Measurements from ENCODE around the gene KRTAP5-11. TPM values are rescaled to one million over a fixed set of nuclear protein-coding genes. Genes with fewer than 3 reads are reported as not detected.
A peak's percentile ranks its signal among the peaks of the same experiment; 100 is the strongest.

KRTAP5-11 gene
- total RNA-seq, 1 experiment from 2014 or later: not detected

GRCh38 chr11:71545405-71545966 lies 37.2 kb downstream of the KRTAP5-11 start:
- H3K9me3 Mint-ChIP-seq (ENCODE audit: unreplicated experiment): peaks cover 17% of the 10 kb centered on the region
- intact Hi-C loops (cut with micrococcal nuclease): no loop called here
- POLR2A ChIA-PET: interaction anchor here (0.6 kb wide), 1 partner anchor 425 kb away, joined by 3 read pairs; no protein-coding TSS in a partner anchor
- no TSS peak for BruUV-seq (replicated peaks)
- CTCF ChIA-PET: interaction anchor here (0.6 to 0.7 kb wide), 2 partner anchors 34 to 187 kb away, joined by 3 read pairs; no protein-coding TSS in a partner anchor
- no peak for TF ChIP-seq CTCF (IDR thresholded peaks at IDR 0.05; ENCODE audit: unreplicated experiment)
- H3K27ac Mint-ChIP-seq (ENCODE audit: low read depth, unreplicated experiment): no peak overlapping the region
- H3K36me3 Mint-ChIP-seq (ENCODE audit: insufficient read depth, unreplicated experiment): no peaks in the 10 kb centered on the region
- no peak overlapping the region for H3K4me3 Mint-ChIP-seq (ENCODE audit: unreplicated experiment)
- no peaks in the 10 kb centered on the region for H3K4me1 Mint-ChIP-seq (ENCODE audit: insufficient read depth, unreplicated experiment)
- no peaks in the 10 kb centered on the region for H3K27me3 Mint-ChIP-seq (ENCODE audit: insufficient read depth, unreplicated experiment)
- DNase-seq (ENCODE audit: unreplicated experiment): no peak

GRCh38 chr11:71544525-71545214 lies 38.0 kb downstream of the KRTAP5-11 start:
- H3K9me3 Mint-ChIP-seq (ENCODE audit: unreplicated experiment): peaks cover 19% of the 10 kb centered on the region
- no peak for TF ChIP-seq CTCF (IDR thresholded peaks at IDR 0.05; ENCODE audit: unreplicated experiment)
- intact Hi-C loops (cut with micrococcal nuclease): no loop called here
- no peaks in the 10 kb centered on the region for H3K4me1 Mint-ChIP-seq (ENCODE audit: insufficient read depth, unreplicated experiment)
- CTCF ChIA-PET: interaction anchor here (0.6 to 0.7 kb wide), 3 partner anchors 35 to 186 kb away, joined by 3 to 4 read pairs (median 3); no protein-coding TSS in a partner anchor
- no peak overlapping the region for H3K27ac Mint-ChIP-seq (ENCODE audit: low read depth, unreplicated experiment)
- no peak overlapping the region for H3K4me3 Mint-ChIP-seq (ENCODE audit: unreplicated experiment)
- POLR2A ChIA-PET: no interaction called here
- H3K27me3 Mint-ChIP-seq (ENCODE audit: insufficient read depth, unreplicated experiment): no peaks in the 10 kb centered on the region
- DNase-seq (ENCODE audit: unreplicated experiment): no peak
- no peaks in the 10 kb centered on the region for H3K36me3 Mint-ChIP-seq (ENCODE audit: insufficient read depth, unreplicated experiment)
- no TSS peak for BruUV-seq (replicated peaks)

GRCh38 chr11:71543866-71544265 lies 38.8 kb downstream of the KRTAP5-11 start:
- peaks cover 19% of the 10 kb centered on the region for H3K9me3 Mint-ChIP-seq (ENCODE audit: unreplicated experiment)
- no peaks in the 10 kb centered on the region for H3K36me3 Mint-ChIP-seq (ENCODE audit: insufficient read depth, unreplicated experiment)
- intact Hi-C loops (cut with micrococcal nuclease): no loop called here
- no TSS peak for BruUV-seq (replicated peaks)
- H3K27me3 Mint-ChIP-seq (ENCODE audit: insufficient read depth, unreplicated experiment): no peaks in the 10 kb centered on the region
- CTCF ChIA-PET: no interaction called here
- H3K4me3 Mint-ChIP-seq (ENCODE audit: unreplicated experiment): no peak overlapping the region
- no peak for DNase-seq (ENCODE audit: unreplicated experiment)
- no peak overlapping the region for H3K27ac Mint-ChIP-seq (ENCODE audit: low read depth, unreplicated experiment)
- no peaks in the 10 kb centered on the region for H3K4me1 Mint-ChIP-seq (ENCODE audit: insufficient read depth, unreplicated experiment)
- TF ChIP-seq CTCF (IDR thresholded peaks at IDR 0.05; ENCODE audit: unreplicated experiment): no peak
- POLR2A ChIA-PET: no interaction called here

- Mint-ChIP-seq H3K4me1 (ENCODE audit: insufficient read depth, unreplicated experiment) (no peaks in the 10 kb centered on the region), H3K27me3 (ENCODE audit: insufficient read depth, unreplicated experiment) (no peaks in the 10 kb centered on the region), H3K9me3 (ENCODE audit: unreplicated experiment) (peaks cover 19% of the 10 kb centered on the region), H3K36me3 (ENCODE audit: insufficient read depth, unreplicated experiment) (no peaks in the 10 kb centered on the region), H3K4me3 (ENCODE audit: unreplicated experiment) (no peak overlapping the region), H3K27ac (ENCODE audit: low read depth, unreplicated experiment) (no peak overlapping the region)
- BruUV-seq (replicated peaks): no TSS peak
- TF ChIP-seq CTCF (IDR thresholded peaks at IDR 0.05; ENCODE audit: unreplicated experiment): no peak
- ChIA-PET POLR2A (interaction anchor here (1.0 kb wide), 1 partner anchor 8 kb away, joined by 5 read pairs; no protein-coding TSS in a partner anchor), CTCF (no interaction called here)
- intact Hi-C loops (cut with micrococcal nuclease): no loop called here
- peak; percentile 10 for DNase-seq (ENCODE audit: unreplicated experiment)
Observed at GRCh38 chr11:71542879-71543777, 39.5 kb downstream of the KRTAP5-11 start.

Measured in MCF 10A (cell line).